ENCODE measurements around the gene CELF4. TPM values are rescaled to one million over a fixed set of nuclear protein-coding genes. Genes with fewer than 3 reads are reported as not detected.

Gene CELF4
- total RNA-seq, 1 experiment from 2014 or later, result 0.11 TPM

DNA sequence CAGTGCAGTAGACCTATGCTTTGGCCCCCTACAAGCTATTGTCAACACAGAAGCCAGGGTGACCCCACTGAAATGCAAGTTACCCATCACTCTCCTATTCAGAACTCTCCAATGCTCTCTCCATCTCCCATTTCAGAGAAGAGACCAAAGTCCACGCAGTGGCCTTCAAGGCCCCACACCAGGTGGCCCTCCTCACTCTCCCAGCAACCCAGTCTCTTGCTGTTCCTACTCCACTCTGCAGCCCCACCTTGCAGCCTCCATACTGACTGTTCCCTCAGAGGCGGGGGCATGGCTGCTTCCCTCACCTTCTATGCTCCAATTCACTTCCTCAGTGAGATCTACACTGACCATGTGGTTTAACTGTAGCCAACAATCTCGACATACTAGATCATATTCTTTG is 313.3 kb downstream of the CELF4 start:
- H3K36me3 ChIP-seq (ENCODE audit: control insufficient read depth, insufficient read depth, low read length), result no peaks in the 10 kb centered on the region
- BruUV-seq (replicated peaks), result no TSS peak
- no peak overlapping the region for H3K4me3 Mint-ChIP-seq (ENCODE audit: unreplicated experiment)
- CTCF ChIA-PET, result no interaction called here
- no peaks in the 10 kb centered on the region for H3K27me3 ChIP-seq (replicated peaks; ENCODE audit: control insufficient read depth, insufficient read depth, low read length)
- peaks cover 6% of the 10 kb centered on the region for H3K36me3 Mint-ChIP-seq (ENCODE audit: insufficient read depth, unreplicated experiment)
- no peaks in the 10 kb centered on the region for H3K4me1 ChIP-seq
- POLR2A ChIA-PET, result no interaction called here
- TF ChIP-seq, protein P1, sequence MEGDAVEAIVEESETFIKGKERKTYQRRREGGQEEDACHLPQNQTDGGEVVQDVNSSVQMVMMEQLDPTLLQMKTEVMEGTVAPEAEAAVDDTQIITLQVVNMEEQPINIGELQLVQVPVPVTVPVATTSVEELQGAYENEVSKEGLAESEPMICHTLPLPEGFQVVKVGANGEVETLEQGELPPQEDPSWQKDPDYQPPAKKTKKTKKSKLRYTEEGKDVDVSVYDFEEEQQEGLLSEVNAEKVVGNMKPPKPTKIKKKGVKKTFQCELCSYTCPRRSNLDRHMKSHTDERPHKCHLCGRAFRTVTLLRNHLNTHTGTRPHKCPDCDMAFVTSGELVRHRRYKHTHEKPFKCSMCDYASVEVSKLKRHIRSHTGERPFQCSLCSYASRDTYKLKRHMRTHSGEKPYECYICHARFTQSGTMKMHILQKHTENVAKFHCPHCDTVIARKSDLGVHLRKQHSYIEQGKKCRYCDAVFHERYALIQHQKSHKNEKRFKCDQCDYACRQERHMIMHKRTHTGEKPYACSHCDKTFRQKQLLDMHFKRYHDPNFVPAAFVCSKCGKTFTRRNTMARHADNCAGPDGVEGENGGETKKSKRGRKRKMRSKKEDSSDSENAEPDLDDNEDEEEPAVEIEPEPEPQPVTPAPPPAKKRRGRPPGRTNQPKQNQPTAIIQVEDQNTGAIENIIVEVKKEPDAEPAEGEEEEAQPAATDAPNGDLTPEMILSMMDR (IDR thresholded peaks at IDR 0.05; ENCODE audit: insufficient read depth in 1 of 2, low read depth in 1 of 2, low read length in 1 of 2, severe bottlenecking in 1 of 2, unreplicated experiment in 1 of 2), result no peak
- no peak for DNase-seq
- intact Hi-C loops (cut with micrococcal nuclease; ENCODE audit: unreplicated experiment), result no loop called here
- no peak overlapping the region for H3K4me3 ChIP-seq (ENCODE audit: low read depth, low read length)
- H3K27ac Mint-ChIP-seq (ENCODE audit: unreplicated experiment), result no peak overlapping the region
- no peaks in the 10 kb centered on the region for H3K4me1 Mint-ChIP-seq (ENCODE audit: low read depth, unreplicated experiment)
- no peaks in the 10 kb centered on the region for H3K9me3 Mint-ChIP-seq (ENCODE audit: unreplicated experiment)
- H3K27me3 Mint-ChIP-seq (ENCODE audit: insufficient read depth, unreplicated experiment), result no peaks in the 10 kb centered on the region
- H3K9me3 ChIP-seq, result no peaks in the 10 kb centered on the region

DNA sequence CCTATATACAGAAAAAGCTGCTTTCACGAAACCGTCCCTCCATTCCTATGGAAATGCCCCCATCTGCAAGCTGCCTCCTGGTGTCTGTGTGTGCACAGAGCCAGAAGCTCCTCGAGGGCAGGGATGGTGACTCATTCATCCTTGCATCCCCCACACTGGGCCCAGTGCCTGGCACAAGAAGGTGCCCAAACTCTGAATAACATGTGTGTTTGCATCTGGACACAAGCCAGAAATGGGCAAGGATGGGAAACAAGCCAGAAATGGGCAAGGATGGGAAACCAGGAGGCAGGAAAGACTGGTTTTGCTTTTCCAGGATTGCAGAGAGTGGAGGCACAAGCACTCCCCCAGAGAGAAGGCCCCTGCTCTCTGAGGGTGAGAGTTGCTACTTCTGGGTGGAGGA is 313.9 kb downstream of the CELF4 start:
- CTCF ChIA-PET, result no interaction called here
- Mint-ChIP-seq H3K4me3 (ENCODE audit: unreplicated experiment) (no peak overlapping the region), H3K27ac (ENCODE audit: unreplicated experiment) (no peak overlapping the region), H3K27me3 (ENCODE audit: insufficient read depth, unreplicated experiment) (no peaks in the 10 kb centered on the region), H3K36me3 (ENCODE audit: insufficient read depth, unreplicated experiment) (peaks cover 6% of the 10 kb centered on the region), H3K9me3 (ENCODE audit: unreplicated experiment) (no peaks in the 10 kb centered on the region), H3K4me1 (ENCODE audit: low read depth, unreplicated experiment) (no peaks in the 10 kb centered on the region)
- intact Hi-C loops (cut with micrococcal nuclease; ENCODE audit: unreplicated experiment), result no loop called here
- no peak overlapping the region for H3K4me3 ChIP-seq (ENCODE audit: low read depth, low read length)
- TF ChIP-seq, protein P1 (IDR thresholded peaks at IDR 0.05; ENCODE audit: insufficient read depth in 1 of 2, low read depth in 1 of 2, low read length in 1 of 2, severe bottlenecking in 1 of 2, unreplicated experiment in 1 of 2), result no peak
- no peaks in the 10 kb centered on the region for H3K27me3 ChIP-seq (replicated peaks; ENCODE audit: control insufficient read depth, insufficient read depth, low read length)
- BruUV-seq (replicated peaks), result no TSS peak
- no peak for DNase-seq
- H3K36me3 ChIP-seq (ENCODE audit: control insufficient read depth, insufficient read depth, low read length), result no peaks in the 10 kb centered on the region
- no peaks in the 10 kb centered on the region for H3K9me3 ChIP-seq
- POLR2A ChIA-PET, result no interaction called here
- no peaks in the 10 kb centered on the region for H3K4me1 ChIP-seq

- intact Hi-C loops (cut with micrococcal nuclease; ENCODE audit: unreplicated experiment), result no loop called here
- no peaks in the 10 kb centered on the region for H3K4me1 Mint-ChIP-seq (ENCODE audit: low read depth, unreplicated experiment)
- H3K9me3 Mint-ChIP-seq (ENCODE audit: unreplicated experiment), result no peaks in the 10 kb centered on the region
- H3K36me3 Mint-ChIP-seq (ENCODE audit: insufficient read depth, unreplicated experiment), result peaks cover 6% of the 10 kb centered on the region
- no peak for DNase-seq
- no peak overlapping the region for H3K4me3 Mint-ChIP-seq (ENCODE audit: unreplicated experiment)
- Histone ChIP-seq H3K27me3 (replicated peaks; ENCODE audit: control insufficient read depth, insufficient read depth, low read length) (no peaks in the 10 kb centered on the region), H3K4me3 (ENCODE audit: low read depth, low read length) (no peak overlapping the region), H3K36me3 (ENCODE audit: control insufficient read depth, insufficient read depth, low read length) (no peaks in the 10 kb centered on the region), H3K9me3 (no peaks in the 10 kb centered on the region), H3K4me1 (no peaks in the 10 kb centered on the region)
- H3K27me3 Mint-ChIP-seq (ENCODE audit: insufficient read depth, unreplicated experiment), result no peaks in the 10 kb centered on the region
- ChIA-PET CTCF (no interaction called here), POLR2A (no interaction called here)
- BruUV-seq (replicated peaks), result no TSS peak
- no peak overlapping the region for H3K27ac Mint-ChIP-seq (ENCODE audit: unreplicated experiment)
- TF ChIP-seq, protein P1 (IDR thresholded peaks at IDR 0.05; ENCODE audit: insufficient read depth in 1 of 2, low read depth in 1 of 2, low read length in 1 of 2, severe bottlenecking in 1 of 2, unreplicated experiment in 1 of 2), result no peak
Observed at GRCh38 chr18:37249895-37250618, 315.5 kb downstream of the CELF4 start.
